KOPT-K1 (cell line): ENCODE results near the gene MMP20.

Experiments
- H3K27ac ChIP-seq: fragments of 200-600 bp; sonication (generic); 2 replicates; pipeline ENCODE4 v1.5.1; 2016; ENCODE audit warnings: antibody characterized with exemption, mild to moderate bottlenecking, low read depth, low read length; ENCODE audit not compliant: poor library complexity, severe bottlenecking
- H3K36me3 ChIP-seq: fragments of 200-600 bp; sonication (generic); 2 replicates; pipeline ENCODE4 v1.5.1; 2017; ENCODE audit warnings: antibody characterized with exemption, mild to moderate bottlenecking, low read length, moderate library complexity; ENCODE audit not compliant: insufficient read depth
- H3K9me3 ChIP-seq: fragments of 200-600 bp; sonication (generic); 2 replicates; pipeline ENCODE4 v1.5.1; 2017; ENCODE audit warnings: antibody characterized with exemption, low read length, mild to moderate bottlenecking; ENCODE audit not compliant: insufficient read depth, poor library complexity, severe bottlenecking

The MMP20 gene

GRCh38 chr11:102591160-102591718, 33.9 kb downstream of the MMP20 start:
- Histone ChIP-seq H3K9me3 (no peaks in the 10 kb centered on the region), H3K27ac (no peak overlapping the region)

GRCh38 chr11:102590276-102591049, 34.7 kb downstream of the MMP20 start:
- Histone ChIP-seq H3K9me3 (no peaks in the 10 kb centered on the region), H3K36me3 (no peaks in the 10 kb centered on the region), H3K27ac (no peak overlapping the region)

More at GRCh38 chr11:102591160-102591718, 33.9 kb downstream of the MMP20 start:
- H3K36me3 ChIP-seq: no peaks in the 10 kb centered on the region

- Histone ChIP-seq H3K36me3 (no peaks in the 10 kb centered on the region), H3K9me3 (no peaks in the 10 kb centered on the region), H3K27ac (no peak overlapping the region)
These were observed 36.1 kb downstream of the MMP20 start for GRCh38 chr11:102589047-102589459.

GRCh38 chr11:102587722-102588121, 37.4 kb downstream of the MMP20 start:
- Histone ChIP-seq H3K9me3 (no peaks in the 10 kb centered on the region), H3K36me3 (no peaks in the 10 kb centered on the region), H3K27ac (no peak overlapping the region)

GRCh38 chr11:102583141-102583873, 41.8 kb downstream of the MMP20 start:
- Histone ChIP-seq H3K9me3 (no peaks in the 10 kb centered on the region), H3K27ac (no peak overlapping the region), H3K36me3 (no peaks in the 10 kb centered on the region)

GRCh38 chr11:102582140-102582539, 43.0 kb downstream of the MMP20 start:
- H3K27ac ChIP-seq: no peak overlapping the region
- H3K9me3 ChIP-seq: no peaks in the 10 kb centered on the region
- H3K36me3 ChIP-seq: no peaks in the 10 kb centered on the region

- H3K27ac ChIP-seq: no peak overlapping the region
These were observed 44.1 kb downstream of the MMP20 start for GRCh38 chr11:102581066-102581465.

GRCh38 chr11:102580185-102580951, 44.8 kb downstream of the MMP20 start:
- no peaks in the 10 kb centered on the region for H3K9me3 ChIP-seq
- H3K36me3 ChIP-seq: no peaks in the 10 kb centered on the region
- no peak overlapping the region for H3K27ac ChIP-seq

More at GRCh38 chr11:102581066-102581465, 44.1 kb downstream of the MMP20 start:
- Histone ChIP-seq H3K36me3 (no peaks in the 10 kb centered on the region), H3K9me3 (no peaks in the 10 kb centered on the region)

- Histone ChIP-seq H3K9me3 (no peaks in the 10 kb centered on the region), H3K27ac (no peak overlapping the region), H3K36me3 (no peaks in the 10 kb centered on the region)
These were observed 47.4 kb downstream of the MMP20 start for GRCh38 chr11:102577723-102578122.

GRCh38 chr11:102577182-102577581, 48.0 kb downstream of the MMP20 start:
- Histone ChIP-seq H3K9me3 (no peaks in the 10 kb centered on the region), H3K36me3 (no peaks in the 10 kb centered on the region), H3K27ac (no peak overlapping the region)

- Histone ChIP-seq H3K36me3 (no peaks in the 10 kb centered on the region), H3K9me3 (no peaks in the 10 kb centered on the region), H3K27ac (no peak overlapping the region)
These were observed 48.8 kb downstream of the MMP20 start for GRCh38 chr11:102576350-102576749.

GRCh38 chr11:102575012-102575411, 50.1 kb downstream of the MMP20 start:
- no peaks in the 10 kb centered on the region for H3K9me3 ChIP-seq
- H3K36me3 ChIP-seq: no peaks in the 10 kb centered on the region
- no peak overlapping the region for H3K27ac ChIP-seq

GRCh38 chr11:102573851-102574250, 51.3 kb downstream of the MMP20 start:
- Histone ChIP-seq H3K36me3 (no peaks in the 10 kb centered on the region), H3K27ac (no peak overlapping the region)

GRCh38 chr11:102572554-102573220, 52.4 kb downstream of the MMP20 start:
- no peak overlapping the region for H3K27ac ChIP-seq
- H3K9me3 ChIP-seq: peaks cover 22% of the 10 kb centered on the region
- H3K36me3 ChIP-seq: no peaks in the 10 kb centered on the region

More at GRCh38 chr11:102573851-102574250, 51.3 kb downstream of the MMP20 start:
- peaks cover 10% of the 10 kb centered on the region for H3K9me3 ChIP-seq
